ENCODE measurements around the gene PRKRIP1. TPM values are rescaled to one million over a fixed set of nuclear protein-coding genes. Genes with fewer than 3 reads are reported as not detected.
"Not testable (repeated sequence)": the region's sequence is repeated elsewhere in the genome, so short reads cannot be mapped to it uniquely, and the experiment has no call there.

The PRKRIP1 gene
- polyA plus RNA-seq, 4 donors: 33.3 to 38.4 (median 35.2) TPM

DNA sequence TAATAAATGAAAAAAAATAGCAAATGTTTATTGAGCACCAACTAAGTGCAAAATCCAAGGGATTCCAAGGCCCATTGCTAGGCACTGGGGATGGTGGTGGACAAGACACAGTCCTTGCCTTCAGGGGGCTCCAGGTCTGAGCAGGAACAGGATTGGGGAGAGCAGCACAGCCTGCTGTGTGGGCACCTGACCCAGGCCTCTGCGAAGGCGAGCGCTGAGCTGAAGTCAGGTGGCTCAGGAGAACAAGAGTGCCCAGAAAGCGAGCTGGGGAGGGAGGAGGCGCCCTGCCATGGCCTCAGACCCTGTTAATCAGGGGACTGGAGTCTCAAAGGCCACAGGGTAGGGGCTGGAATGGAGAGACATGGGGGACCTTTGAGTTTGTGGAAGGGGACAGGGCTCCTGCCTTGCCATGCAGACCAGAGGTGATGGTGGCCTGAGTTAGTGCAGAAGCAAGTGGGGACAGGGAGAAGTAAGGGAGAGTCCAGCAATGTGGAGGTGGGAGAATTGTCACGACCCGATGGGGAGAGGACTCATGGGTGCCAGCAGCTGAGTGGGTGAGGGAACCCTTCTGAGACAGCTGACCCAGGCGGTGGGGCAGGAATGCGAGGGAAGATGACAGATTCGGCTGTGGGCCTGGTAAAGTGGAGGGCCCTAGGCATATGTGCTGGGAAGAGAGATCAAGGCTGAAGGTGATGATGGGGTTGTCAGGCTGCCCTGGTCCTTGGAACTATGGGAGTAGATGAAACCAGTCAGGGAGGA lies 33.2 kb downstream of the PRKRIP1 start:
- DNase-seq (ENCODE audit: low read depth in 4 of 4, low spot score in 3 of 4): no peak

- no peak for DNase-seq (ENCODE audit: low read depth in 4 of 4, low spot score in 3 of 4)
Measured at GRCh38 chr7:102431617-102432298, 35.6 kb downstream of the PRKRIP1 start.

DNA sequence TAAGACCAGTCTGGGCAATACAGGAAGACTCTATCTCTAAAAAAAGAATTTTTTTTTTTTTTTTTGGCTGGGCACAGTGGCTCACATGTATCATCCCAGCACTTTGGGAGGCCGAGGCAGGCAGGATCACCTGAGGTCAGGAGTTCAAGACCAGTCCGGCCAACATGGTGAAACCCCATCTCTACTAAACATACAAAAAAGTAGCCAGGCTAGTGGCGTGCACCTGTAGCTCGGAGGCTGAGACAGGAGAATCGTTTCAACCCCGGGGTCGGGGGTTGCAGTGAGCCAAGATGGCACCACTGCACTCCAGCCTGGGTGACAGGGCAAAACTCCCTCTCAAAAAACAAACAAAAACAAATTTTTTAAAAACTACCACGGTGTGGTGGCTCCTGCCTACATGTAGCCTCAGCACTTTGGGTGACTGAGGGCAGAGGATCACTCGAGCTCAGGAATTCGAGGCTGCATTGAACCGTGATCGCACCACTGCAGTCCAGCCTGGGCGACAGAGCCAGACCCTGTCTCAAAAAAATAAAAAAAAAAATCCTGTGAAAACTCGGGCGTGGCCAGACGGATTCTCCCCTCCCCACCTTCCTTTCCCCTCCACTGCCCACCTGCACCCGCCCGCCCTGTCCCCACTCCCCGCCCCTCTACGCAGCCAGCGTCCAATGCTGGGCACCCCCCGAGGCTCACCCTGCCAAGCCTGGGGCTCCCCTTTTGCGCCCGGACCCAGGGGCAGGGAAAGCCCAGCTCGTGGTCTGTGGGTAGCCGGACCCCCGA lies 36.5 kb downstream of the PRKRIP1 start:
- DNase-seq (ENCODE audit: low read depth in 4 of 4, low spot score in 3 of 4): no peak

DNA sequence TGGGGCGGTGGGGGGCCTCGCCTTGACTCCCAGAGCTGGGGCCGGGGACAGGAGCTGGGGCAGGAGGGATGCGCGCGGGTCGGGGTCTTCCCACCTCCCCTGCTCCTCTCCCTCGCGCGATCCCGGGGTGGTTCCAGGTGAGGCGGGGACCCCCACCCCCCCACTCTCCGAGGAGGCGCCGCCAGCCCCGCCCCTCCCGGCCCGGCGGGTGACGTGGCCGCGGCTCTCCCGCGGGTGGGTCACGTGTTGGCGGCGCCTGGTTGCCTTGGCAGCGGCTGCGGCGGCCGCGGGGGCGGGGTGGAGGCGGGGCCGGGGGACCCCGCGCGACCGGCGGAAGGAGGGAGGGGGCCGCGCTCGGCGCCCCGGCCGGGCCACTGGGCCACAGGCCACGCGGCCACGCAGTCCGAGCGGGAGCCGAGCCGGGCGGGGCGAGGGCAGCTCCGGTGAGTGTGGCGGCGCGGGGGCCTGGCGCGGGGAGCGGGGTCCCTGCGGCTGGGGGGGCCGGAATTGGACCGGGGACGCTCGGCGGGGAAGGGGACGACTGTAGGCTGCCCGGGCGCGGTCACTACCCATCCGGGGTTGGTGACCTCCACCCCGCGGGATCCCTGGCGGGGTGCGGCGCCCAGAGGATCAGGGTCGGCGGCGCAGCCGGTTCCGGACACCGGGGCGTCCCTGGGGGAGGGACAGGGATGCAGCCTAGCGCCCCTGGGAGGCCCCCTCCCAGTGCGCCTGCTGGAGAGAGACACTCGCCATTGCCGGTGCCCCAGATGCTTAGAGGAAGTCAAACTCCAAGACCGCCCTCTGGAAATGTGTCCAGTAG lies 37.3 kb downstream of the PRKRIP1 start, which contains the start of gene ORAI2:
Gene ORAI2, plus strand, starts transcription at position 357 of the 820 bp plus-strand sequence. CDS start 5,382 bp downstream, outside the sequence.
- no peak for DNase-seq (ENCODE audit: low read depth in 4 of 4, low spot score in 3 of 4)

- no peak for DNase-seq (ENCODE audit: low read depth in 4 of 4, low spot score in 3 of 4)
Measured at GRCh38 chr7:102434039-102434486, 37.9 kb downstream of the PRKRIP1 start.

- no peak for DNase-seq (ENCODE audit: low read depth in 4 of 4, low spot score in 3 of 4)
Measured at GRCh38 chr7:102436118-102436517, 40.0 kb downstream of the PRKRIP1 start.

DNA sequence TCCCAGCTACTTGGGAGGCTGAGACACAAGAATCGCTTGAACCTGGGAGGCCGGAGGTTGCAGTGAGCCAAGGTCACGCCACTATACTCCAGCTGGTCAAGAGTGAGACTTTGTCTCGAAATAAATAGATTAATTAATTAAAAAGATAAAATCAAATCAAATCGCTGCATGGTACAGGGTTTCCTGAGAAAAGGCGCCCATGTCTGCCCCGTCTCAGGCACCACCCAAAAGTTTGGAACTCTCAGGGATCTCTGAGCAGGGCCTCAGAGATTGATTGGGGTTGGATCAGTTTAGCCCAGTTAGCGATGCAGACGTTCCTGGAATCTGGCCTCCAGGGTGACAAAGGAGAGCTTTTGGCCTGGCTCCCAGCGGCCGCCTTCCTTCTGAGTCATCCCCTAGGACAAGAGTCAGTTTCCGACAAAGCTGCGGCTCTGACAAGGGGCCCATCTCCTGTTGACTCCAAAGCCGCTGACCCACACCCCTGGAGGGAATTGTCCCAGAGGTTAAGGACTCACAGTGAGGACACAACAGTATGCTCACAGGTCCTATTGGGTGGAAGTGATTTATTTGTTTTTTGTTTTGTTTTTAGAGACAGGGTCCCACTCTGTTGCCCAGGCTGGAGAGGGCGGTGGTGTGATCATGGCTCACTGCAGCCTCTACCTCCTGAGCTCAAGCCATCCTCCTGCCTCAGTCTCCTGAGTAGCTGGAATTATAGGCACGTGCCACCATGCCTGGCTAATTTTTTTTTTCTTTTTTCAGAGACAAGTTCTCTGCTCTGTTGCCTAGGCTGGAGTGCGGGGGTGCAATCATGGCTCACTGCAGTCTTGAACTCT lies 44.0 kb downstream of the PRKRIP1 start:
- DNase-seq (ENCODE audit: low read depth in 4 of 4, low spot score in 3 of 4): no peak

DNA sequence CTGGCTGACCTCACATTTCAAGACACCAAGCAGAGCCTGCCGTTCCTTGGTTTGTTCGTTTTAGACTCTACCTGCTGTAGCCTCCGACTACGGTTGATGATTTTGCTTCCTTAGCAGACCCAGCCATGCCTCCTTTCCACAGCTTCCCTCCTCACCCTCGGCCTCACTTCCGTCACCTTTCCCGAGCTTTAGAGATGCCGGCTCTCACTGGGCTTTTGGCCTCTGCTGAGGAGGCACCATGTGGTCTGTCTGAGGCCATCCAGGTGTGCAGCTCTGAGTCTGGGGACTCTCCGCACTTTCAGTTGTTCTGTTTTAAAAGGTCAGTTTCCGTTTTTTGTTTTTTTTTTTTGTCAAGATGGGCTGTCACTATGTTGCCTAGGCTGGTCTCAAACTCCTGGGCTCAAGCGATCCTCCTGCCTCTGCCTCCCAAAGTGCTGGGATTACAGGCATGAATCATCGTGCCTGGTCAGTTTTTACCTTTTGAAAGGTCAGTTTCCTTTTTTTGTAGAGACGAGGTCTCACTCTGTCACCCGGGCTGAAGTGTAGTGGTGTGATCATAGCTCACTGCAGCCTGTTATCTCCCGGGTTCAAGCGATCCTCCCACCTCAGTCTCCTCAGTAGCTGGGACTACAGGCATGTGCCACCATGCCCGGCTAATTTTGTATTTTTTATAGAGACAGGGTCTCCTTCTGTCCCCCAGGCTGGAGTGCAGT lies 49.0 kb downstream of the PRKRIP1 start:
- DNase-seq (ENCODE audit: low read depth in 4 of 4, low spot score in 3 of 4): no peak

DNA sequence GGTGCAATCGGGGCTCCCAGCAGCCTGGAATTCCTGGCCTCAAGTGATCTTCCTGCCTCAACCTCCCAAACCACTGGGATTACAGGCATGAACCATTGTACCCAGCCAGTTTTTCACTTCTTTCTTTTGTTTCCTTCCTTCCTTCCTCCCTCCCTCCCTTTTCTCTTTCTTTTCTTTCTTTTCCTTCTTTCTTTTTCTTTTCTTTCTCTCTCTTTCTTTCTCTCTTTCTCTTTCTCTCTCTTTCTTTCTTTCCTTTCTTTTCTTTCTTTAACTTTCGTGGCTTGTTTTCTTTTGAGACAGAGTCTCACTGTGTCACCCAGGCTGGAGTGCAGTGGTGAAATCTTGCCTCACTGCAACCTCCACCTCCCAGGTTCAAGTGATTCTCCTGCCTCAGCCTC lies 49.5 kb downstream of the PRKRIP1 start:
- no peak for DNase-seq (ENCODE audit: low read depth in 4 of 4, low spot score in 3 of 4)

DNA sequence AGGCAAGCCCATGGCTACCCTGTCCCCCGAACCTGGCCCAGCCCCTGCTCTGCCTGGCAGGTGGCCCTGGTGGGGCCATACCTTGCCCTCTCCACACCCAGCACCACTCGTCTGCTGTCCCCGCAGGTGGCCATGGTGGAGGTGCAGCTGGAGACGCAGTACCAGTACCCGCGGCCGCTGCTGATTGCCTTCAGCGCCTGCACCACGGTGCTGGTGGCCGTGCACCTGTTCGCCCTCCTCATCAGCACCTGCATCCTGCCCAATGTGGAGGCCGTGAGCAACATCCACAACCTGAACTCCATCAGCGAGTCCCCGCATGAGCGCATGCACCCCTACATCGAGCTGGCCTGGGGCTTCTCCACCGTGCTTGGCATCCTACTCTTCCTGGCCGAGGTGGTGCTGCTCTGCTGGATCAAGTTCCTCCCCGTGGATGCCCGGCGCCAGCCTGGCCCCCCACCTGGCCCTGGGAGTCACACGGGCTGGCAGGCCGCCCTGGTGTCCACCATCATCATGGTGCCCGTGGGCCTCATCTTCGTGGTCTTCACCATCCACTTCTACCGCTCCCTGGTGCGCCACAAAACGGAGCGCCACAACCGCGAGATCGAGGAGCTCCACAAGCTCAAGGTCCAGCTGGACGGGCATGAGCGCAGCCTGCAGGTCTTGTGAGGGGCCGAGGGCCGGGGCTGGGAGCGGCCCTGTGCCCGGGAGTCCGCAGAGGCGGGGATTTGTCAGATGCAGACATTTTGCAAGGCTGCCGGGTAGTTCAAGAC lies 50.4 kb downstream of the PRKRIP1 start:
- no peak for DNase-seq (ENCODE audit: low read depth in 4 of 4, low spot score in 3 of 4)

GRCh38 chr7:102447311-102447710 lies 51.1 kb downstream of the PRKRIP1 start:
- no peak for DNase-seq (ENCODE audit: low read depth in 4 of 4, low spot score in 3 of 4)

- DNase-seq (ENCODE audit: low read depth in 4 of 4, low spot score in 3 of 4): no peak
Measured at GRCh38 chr7:102449136-102449535, 53.0 kb downstream of the PRKRIP1 start.

DNA sequence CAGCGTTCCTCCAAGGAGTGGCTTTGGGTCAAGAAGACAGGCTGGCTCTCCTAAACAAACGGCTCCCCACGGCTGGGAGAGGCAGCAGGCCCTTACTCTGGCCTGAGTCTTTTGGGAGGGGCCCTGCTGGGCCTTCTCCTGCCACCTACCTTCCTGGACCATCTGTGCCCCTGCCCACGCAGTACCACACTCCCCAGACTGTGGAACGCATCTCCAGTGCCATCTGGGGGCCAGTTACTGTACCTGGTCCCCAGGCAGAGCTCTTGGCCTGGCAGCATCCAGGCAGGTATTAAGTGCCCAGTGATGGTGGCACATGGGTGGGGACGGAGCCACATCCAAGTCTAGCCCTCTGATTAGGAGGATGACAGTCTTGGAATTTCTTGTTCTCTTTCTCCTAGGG lies 54.1 kb downstream of the PRKRIP1 start:
- DNase-seq (ENCODE audit: low read depth in 4 of 4, low spot score in 3 of 4): no peak

- DNase-seq (ENCODE audit: low read depth in 4 of 4, low spot score in 3 of 4): no peak
Measured at GRCh38 chr7:102451371-102452054, 55.4 kb downstream of the PRKRIP1 start.

GRCh38 chr7:102452451-102452850 lies 56.3 kb downstream of the PRKRIP1 start:
- DNase-seq (ENCODE audit: low read depth in 4 of 4, low spot score in 3 of 4): no peak

DNA sequence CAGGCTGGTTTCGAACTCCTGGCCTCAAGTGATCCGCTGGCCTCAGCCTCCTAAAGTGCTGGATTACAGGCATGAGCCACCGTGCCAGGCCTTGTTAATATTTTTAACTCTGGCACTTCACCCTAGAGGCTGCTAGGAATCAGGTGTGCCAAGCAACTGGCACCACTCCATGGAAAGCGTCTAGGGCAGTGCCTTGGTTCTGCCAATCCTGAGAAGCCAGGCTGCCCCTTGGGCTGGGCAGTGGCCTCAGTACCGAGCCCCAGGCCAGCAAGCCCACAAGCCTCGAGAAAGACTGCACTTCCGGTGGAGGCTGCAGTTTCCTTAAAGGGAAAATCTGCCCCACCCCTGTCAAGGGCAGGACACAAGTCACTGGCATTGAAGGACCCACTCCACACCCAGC lies 57.2 kb downstream of the PRKRIP1 start:
- no peak for DNase-seq (ENCODE audit: low read depth in 4 of 4, low spot score in 3 of 4)

DNA sequence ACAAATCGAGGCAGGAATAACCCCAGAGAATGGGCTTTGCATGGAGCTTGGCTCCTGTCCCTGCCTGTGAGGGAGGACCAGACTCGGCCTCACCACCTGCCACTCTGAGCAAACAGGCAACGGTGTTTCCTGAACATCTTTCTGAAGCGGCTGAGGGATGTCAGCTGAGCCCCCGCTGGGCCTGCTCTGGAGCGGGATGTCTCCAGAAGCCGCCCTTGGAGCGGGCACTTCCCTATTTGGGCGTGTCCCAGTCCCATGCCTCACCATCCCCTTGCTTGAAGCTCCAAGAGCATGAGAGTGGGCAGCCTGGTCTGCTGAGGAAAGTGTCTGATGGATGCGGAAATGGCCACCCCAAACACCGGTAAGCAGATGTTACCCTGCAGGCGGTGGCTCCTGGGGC lies 58.3 kb downstream of the PRKRIP1 start:
- no peak for DNase-seq (ENCODE audit: low read depth in 4 of 4, low spot score in 3 of 4)

DNA sequence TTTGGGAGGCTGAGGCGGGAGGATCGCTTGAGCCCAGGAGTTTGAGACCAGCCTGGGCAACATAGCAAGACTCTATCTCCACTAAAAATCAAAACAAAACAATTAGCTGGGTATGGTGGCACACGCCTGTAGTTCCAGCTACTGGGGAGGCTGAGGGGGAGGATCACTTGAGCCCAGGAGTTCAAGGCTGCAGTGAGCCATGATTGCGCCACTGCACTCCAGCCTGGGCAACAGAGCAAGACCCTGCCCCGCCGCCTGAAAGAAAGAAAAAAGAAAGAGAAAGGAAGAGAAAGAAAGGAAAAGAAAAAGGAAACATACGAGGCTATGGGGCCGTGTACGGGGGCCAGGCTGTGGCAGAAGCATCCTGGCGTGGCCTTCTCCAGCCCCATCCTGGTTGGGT lies 58.8 kb downstream of the PRKRIP1 start:
- not testable (repeated sequence) for DNase-seq (ENCODE audit: low read depth in 4 of 4, low spot score in 3 of 4)
